HG03196 (cell line): Measurements from ENCODE around the gene RPL3.

ENCODE experiments used
- ATAC-seq: cut with Tn5 transposase; IDR thresholded peaks from one replicate; pipeline ENCODE4 v1.9.1; 2021; ENCODE audit not compliant: unreplicated experiment

The RPL3 gene

DNA sequence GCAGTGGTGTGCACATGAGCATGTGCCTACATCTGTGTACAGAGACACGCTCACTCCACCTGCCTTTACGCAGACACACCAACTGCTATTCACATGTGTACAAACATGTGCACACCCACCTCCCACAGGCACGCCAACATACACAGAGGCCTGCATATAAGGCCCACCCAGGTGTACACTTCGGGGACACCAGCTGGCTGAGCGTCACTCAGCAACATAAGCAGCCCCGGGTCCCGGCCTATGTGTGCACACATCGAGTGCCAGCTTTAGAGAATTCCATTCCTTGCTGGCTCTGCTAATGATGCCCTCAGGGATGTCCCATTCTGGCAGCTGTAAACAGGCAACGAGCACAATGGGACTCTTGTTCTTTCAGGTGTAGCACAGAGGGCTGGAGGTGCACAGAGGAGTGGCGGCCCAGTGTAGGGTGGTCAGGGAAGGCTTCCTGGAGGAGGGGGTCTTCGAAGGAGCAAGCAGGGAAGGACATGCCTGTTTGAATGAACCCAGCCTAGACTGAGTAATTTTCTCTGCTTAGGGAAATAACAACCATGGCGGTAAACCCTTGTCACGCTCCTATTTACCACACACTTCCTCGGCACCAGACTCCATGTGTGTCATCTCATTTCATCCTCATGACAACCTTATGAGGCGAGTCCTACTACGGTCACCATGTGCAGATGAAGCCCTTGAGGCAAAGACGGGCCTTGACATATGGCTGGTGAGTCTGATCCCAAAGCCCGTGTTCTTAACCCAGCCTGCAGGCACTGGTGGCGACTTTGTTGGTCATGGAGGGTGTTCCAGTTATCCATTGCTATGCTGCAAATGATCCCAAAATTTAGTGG is 35.1 kb downstream of the RPL3 start:
- no peak for ATAC-seq

- no peak for ATAC-seq
Measured at GRCh38 chr22:39283322-39284141, 35.9 kb downstream of the RPL3 start.

DNA sequence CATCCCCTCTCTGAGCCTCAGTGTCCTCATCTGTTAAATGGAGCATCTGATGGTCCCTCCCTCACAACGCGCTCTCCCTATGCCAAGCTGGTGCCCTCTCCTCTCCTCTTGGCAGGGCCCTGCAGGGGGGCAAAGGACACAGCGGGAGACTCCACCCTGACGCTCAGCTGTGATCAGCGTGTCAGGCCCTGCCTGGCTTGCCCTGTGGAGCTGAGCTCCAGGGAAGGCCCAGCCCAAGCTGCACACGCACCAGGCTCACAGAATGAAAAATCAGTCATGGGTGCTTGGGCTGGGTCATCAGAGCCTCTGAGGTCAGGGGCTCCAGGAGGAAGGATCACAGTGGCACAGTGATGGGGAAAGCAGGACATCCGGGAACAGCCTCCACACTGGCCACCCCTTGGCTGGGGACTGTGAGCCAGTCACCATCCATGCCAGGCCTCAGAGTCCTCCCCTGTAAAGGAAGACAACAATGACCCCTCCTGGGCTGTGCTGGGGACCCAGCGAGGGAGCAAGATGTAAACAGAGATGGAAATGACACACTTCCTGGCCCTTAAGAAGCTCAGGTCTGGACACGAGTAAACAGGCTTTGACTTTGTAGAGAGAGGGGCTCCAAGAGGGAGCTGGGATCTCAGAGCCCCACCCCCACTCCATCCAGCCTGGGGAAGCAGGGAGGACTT is 36.6 kb downstream of the RPL3 start:
- no peak for ATAC-seq

DNA sequence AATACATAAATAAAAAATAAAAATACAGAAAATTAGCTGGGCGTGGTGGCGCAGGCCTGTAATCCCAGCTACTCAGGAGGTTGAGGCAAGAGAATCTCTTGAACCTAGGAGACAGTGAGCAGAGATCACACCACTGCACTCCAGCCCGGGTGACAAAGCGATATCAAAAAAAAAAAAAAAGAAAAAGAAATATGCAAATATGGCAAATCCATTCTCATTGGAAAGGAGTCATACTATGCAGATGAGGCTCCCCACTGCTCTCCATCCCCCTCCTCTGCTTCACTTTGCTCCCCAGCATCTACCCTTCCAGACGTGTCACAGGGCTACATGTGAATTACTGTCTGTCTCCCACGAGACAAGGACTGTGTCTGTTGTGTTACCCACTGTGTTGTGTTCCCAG is 38.3 kb downstream of the RPL3 start:
- no peak for ATAC-seq

- ATAC-seq, result no peak
Measured at GRCh38 chr22:39280250-39280649, 39.2 kb downstream of the RPL3 start.

DNA sequence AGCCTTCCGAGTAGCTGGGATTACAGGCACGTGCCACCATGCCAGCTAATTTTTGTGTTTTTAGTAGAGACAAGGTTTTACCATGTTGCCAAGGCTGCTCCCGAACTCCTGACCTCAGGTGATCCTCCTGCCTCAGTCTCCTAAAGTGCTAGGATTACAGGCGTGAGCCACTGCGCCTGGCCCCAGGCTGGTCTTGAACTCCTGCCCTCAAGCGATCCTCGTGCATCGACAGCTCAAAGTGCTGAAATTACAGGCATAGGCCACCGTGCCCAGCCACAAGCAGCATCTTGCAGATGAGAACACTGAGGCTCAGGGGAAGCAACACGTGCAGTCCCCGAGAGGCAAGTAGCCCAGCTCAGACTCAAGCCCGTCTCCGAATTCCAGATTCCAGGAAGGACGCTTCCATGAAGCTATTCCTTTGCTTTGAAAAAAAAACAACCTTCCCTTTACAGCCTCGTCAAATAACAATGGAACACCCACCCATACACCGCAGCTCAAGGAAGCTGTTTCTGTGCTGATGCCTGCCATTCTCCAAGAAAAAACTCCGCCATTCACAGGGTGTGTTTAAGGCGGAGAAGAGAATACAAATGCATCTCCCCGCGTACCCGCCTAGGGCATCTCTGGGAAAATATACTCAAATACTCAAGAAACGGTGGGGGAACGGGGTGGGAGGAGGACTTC is 40.1 kb downstream of the RPL3 start:
- ATAC-seq, result no peak

DNA sequence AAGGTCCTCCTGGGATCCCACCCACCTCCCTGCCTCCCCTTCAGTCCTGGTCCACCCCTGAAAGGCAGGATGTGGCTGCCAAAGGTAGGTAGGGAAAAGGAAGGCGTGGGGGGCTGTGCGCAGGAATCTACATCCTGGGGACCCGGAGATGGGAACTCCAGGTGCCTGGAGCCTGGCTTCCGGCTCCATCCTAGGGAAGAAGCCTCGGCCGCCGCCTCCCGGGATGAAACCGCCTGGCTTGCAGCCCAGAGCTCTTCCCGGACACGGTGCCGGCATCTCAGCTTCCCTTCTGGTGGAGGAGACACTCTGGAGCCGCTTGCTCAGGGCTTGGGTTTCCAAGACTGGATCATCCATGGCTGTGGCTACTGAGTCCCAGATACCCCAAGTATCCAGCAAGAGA is 41.4 kb downstream of the RPL3 start:
- no peak for ATAC-seq

GRCh38 chr22:39277142-39277607 is 42.2 kb downstream of the RPL3 start:
- no peak for ATAC-seq

DNA sequence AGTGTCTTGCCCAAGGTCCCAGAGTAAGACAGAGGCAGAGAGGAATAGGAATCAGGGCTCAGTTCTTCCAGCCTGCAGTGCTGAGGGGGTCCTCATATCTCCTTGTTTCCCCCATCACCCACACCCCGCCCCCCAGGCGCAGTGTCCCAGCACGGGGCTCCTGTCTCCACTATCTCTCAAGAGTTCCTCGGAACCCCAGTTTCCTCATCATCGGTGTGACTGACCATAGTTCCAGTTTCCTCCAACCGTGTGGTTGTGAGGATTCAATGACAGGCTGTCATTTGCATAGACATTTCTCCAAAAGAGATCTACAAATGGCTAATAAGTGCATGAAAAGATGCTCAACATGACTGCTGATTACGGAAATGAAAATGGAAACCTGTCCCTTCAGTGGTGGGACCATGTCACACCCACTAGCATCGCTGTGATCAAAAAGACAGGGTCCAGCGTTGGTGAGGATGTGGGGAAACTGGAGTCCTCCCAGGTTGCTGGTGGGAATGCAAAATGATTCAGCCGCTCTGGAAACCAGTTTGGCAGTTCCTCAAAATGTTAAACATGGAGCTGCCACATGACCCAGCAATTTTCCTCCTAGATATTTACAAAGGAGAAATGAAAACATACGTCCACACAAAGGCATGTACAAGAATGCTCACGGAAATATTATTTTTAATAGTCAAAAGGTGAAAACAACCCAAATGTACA is 42.8 kb downstream of the RPL3 start:
- no peak for ATAC-seq

- no peak for ATAC-seq
Measured at GRCh38 chr22:39275814-39276439, 43.5 kb downstream of the RPL3 start.

GRCh38 chr22:39273950-39274887 is 45.2 kb downstream of the RPL3 start:
- no peak for ATAC-seq

GRCh38 chr22:39270792-39271191 is 48.6 kb downstream of the RPL3 start:
- no peak for ATAC-seq

DNA sequence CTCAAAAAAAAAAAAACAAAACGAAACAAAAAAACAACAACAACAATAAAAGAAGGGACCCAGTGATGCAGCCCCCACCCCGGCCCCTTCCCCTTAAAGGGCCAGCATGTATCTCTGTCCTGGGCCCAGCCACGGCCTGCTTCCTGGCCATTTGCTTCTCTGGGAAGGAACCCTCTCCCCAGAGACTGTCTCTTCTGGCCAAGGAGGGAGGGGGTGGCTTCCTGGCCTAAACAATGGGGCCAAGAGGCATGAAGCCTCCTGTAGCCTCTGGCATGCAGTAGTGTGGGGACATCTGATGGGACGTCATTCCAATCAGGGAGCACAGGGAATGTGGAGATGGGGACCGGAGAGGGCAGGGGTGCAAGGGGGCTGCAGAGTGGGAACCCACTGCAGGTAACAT is 49.1 kb downstream of the RPL3 start:
- ATAC-seq, result no peak

- ATAC-seq, result no peak
Measured at GRCh38 chr22:39269095-39269790, 50.2 kb downstream of the RPL3 start.

DNA sequence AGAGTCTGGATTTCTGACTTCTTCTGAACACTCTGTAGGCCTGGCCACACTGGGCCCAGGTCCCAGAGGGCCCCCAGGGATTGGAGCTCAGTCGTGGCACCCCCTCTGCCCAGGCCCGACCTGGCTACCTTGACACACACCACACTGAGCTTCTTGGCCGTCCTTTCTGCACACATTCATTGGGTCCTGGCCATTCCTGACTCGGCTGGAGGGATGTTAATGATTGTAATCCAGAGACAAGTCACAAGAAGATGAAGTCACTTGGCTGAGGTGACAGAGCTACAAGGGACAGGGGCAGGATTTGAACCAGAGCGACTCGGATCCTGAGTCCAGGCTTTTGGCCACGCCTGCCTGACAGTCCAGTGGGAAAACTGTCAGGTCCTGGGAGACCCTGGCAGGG is 50.8 kb downstream of the RPL3 start:
- ATAC-seq, result no peak

DNA sequence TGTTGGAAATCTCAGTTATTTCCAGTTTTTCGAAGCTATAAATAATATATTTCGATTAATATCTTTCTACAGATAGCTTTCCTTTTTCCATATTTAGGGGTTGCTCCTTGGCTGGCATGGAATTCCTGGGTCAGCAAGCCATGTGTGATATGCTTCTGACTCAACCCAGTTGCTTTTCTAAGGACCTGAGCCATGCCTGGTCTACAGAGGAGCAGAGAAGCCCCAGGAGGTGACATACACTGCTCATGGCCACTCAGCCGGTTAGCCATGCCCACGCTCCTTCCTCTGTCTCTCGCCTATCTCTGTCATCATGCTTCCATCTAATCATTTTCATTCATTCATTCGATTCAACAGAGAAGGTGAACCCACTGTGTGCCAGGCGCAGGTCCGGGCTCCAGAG is 51.4 kb downstream of the RPL3 start:
- no peak for ATAC-seq

- ATAC-seq, result peak; percentile 78
Measured at GRCh38 chr22:39266398-39267030, 52.9 kb downstream of the RPL3 start.
